GM18498 (cell line): Measurements from ENCODE around the gene NCAM1.

Experiments used
- ATAC-seq: cut with Tn5 transposase; IDR thresholded peaks from one replicate; pipeline ENCODE4 v1.9.1; 2021; ENCODE audit warnings: mild to moderate bottlenecking, moderate library complexity; ENCODE audit not compliant: unreplicated experiment

NCAM1 gene

DNA sequence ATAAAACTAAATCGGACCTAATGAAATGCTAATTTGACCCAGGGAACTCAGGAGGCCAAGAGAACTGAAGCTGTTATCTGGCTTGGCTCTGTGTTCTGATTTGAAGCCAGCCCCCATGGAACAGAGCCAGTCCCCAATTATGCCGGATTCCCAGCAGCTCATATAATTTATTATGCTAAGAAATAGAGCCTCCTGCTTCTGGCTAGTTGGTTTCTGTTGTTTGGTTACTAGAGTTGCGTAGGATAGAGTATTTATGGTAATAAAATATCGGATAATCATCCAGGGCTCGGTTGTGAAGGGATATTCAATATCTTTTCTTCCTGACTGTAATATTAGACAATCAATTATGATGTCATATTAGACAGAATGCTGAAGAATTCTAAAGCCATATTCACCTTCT is 232.7 kb downstream of the NCAM1 start:
- ATAC-seq = no peak

DNA sequence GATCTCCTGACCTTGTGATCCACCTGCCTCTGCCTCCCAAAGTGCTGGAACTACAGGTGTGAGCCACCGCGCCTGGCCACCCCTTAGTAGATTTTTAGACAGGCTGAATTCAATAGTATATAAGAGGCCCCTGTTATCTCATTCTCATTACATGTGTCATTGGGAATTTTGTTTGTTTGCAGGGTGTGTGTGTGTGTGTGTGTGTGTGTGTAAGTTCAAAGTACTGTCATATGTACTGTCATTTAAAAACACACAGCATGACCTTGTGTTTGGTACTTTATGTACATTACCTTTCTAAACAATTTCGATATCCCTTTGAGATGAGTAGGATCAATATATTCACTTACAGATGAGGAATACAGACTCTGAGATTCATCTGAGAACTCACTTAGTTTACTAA is 234.5 kb downstream of the NCAM1 start:
- no peak for ATAC-seq

GRCh38 chr11:113197446-113197845 is 236.2 kb downstream of the NCAM1 start:
- ATAC-seq = no peak

DNA sequence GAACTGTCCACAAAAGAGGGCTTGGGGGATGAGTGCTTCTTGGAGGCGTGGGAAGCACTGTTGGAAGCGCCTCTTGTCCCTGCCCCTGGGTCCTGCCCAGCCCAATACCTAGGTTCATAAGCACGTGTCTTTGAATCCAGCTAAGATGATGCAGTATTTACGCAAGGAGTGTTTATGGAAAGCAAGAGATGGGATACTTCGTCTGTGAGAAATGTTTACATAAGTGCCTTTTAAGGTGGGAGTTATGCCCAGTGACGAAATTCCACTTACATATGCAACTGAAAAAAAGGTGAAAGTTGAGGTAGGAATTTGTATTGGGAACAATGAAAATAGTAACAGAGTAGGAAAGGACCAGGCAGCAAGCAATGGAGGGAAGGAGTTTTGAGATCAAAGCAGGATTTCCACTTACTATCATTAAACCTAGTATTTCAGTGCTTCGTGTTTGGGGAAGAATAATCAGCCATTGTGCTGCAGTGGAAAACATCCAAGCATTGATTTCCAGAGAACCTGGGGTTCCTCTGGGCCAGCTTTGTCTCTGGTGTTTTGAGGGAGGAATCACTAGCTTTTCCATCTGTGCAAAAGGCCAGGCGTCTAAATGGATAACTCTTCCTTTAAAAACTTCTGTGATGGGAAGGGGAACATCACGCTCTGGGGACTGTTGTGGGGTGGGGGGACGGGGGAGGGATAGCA is 237.9 kb downstream of the NCAM1 start:
- no peak for ATAC-seq

DNA sequence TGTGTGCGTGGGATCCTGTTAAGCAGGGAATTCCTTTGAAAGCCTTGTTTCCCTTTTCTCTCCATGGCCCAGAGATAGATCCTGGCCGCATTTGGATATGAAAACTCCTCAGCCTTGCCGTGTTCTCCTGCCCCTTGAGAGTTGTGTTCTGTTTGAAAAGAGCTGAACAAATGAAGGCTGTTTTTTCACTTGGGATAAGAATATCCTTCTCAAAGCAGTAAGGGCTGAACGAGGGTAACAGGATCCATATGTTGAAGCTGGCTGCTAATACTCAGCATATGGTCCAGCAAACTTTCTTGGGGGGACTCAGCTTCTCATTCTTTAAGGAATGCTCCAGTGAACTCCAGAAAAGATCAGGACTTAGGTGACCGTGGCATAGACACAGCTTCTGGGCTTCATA is 238.6 kb downstream of the NCAM1 start:
- ATAC-seq = no peak

GRCh38 chr11:113201054-113201818 is 240.0 kb downstream of the NCAM1 start:
- no peak for ATAC-seq

GRCh38 chr11:113202431-113202830 is 241.2 kb downstream of the NCAM1 start:
- ATAC-seq = no peak

DNA sequence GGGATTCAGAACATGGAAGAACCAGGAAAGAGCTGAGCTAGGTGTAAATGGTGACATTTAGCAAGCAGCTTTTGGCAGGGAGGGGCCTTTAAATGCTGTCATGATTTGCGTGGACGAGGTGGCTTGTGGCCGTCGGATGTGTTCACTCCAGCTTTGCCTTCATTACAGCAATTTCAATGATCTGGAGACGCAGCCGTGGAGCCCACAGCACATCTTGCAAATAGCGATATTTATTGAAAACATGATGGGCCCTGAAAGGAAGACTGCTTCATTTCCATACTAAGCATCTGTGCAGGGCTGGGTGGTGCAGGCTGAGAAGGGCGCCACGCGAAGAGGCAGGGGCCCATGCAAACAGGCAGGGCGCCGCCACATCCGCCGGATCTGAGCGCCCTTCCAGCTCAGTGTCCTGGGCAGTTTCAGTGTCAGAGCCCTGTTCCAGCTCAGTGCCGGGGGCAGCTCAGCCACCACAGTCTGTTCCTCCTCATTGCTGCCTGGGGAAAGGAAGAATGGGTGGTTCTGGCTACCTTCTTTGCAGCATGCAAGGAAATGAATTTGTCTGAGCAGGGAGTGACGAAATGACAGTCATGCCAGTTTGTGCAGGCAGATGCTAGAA is 242.0 kb downstream of the NCAM1 start:
- no peak for ATAC-seq

GRCh38 chr11:113204280-113204679 is 243.1 kb downstream of the NCAM1 start:
- no peak for ATAC-seq

GRCh38 chr11:113213549-113213948 is 252.3 kb downstream of the NCAM1 start:
- no peak for ATAC-seq

DNA sequence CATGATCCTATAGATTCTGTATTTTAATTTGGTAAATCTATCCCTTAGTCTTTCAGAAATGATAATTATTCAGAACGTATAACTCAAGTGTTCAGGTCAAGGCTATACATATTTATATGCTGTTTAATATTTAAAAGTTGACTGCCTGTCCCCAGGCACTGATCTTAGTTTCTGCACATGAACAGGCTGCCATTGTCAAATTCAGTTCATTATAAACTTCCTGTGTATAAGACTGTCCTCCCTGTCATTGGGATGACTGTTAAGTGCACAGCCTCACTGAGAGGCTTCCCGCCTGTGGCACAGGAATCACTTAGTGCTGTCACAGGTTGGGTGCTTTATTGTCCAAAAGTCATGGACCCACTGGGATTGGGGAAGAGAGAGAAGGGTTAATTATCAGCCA is 261.0 kb downstream of the NCAM1 start:
- no peak for ATAC-seq

DNA sequence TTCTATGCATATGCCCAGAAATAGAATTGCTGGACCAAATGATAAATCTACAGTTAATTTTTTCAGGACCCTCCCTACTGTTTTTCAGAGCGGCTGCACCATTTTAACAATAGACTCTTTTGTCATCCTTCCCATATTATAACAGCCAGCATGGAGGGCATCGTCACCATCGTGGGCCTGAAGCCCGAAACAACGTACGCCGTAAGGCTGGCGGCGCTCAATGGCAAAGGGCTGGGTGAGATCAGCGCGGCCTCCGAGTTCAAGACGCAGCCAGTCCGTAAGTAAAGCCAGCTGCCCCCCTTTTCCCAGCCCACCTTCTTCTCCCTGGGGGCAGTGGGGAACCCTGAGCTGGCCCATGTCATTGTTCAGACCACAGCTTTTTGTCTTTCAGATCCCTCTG is 273.7 kb downstream of the NCAM1 start:
- ATAC-seq = no peak

DNA sequence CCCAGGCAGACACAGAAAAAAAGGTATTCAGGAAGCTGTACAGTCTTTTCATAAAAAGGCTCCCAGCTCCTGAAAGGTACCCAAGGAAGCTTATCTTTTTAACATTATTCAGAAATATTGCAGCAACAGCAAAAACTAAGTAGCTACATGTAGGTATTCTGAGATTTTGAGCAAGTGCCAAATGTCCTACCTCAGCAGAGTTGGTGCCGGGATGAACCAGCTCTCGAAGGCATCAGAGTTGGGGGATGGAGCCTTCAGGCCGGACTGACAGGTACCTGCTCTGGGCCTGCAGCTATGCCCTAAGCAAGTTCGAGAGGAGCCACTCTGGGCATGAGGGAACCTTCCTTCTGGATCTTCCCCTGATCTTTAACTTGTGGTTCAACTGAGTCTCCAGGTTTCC is 276.0 kb downstream of the NCAM1 start:
- ATAC-seq = no peak

GRCh38 chr11:113238721-113239120 is 277.5 kb downstream of the NCAM1 start:
- no peak for ATAC-seq

DNA sequence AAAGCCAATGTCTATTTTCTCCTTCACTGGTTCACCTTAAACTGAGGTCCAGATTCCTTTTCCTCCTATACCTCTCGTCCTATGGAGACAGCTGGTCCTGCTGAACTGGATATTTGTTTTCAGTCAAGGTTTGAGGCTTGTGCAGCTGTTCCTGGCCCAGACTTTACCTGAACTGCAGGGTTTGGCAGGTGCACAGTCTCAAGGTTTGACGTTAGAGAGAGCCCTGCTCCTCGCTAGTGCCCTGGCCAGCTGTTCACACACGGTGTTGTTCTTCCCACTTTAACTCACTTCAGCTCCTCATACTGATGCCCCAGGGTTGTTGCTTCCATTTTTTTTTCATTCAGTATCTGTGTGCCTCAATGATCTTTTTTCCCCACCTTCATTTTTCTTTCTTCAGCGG is 279.2 kb downstream of the NCAM1 start:
- no peak for ATAC-seq

GRCh38 chr11:113240790-113241635 is 279.8 kb downstream of the NCAM1 start:
- no peak for ATAC-seq

DNA sequence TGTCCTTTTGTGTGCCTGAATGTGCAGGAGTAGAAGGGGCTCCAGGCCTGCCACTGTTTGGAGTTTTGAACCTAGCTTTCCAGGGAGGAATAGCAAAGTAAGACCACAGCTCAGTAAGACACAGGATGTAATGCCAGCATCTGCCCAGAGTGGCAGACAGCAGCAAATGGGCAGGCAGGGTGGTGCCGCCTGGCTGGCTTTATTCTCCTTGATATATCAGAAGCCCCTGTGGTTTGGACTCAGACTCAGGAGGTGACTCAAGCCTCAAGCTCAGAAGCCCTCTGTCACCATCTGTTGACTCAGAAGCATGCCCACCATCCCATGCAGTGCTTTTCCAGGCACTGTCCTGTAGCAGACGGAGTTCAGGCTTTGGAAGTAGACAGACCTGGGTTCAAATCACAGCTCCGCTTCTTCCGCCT is 280.4 kb downstream of the NCAM1 start:
- ATAC-seq = no peak

DNA sequence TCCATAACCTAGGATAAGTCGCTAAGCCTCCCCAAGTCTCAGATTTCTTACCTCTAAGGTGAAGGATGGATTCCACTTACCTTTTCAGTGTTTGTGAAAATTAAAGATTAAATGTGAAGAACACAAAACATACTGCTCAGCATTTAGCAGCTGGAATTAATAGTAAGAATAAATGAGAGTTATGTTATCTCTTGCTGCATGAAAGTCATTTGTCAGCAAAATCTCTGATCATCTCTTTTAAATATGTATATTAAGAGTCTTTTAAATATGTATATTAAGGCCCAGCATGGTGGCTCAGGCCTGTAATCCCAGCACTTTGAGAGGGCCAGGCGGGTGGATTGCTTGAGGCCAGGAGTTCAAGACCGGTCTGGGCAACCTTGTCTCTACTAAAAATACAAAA is 280.8 kb downstream of the NCAM1 start:
- no peak for ATAC-seq

DNA sequence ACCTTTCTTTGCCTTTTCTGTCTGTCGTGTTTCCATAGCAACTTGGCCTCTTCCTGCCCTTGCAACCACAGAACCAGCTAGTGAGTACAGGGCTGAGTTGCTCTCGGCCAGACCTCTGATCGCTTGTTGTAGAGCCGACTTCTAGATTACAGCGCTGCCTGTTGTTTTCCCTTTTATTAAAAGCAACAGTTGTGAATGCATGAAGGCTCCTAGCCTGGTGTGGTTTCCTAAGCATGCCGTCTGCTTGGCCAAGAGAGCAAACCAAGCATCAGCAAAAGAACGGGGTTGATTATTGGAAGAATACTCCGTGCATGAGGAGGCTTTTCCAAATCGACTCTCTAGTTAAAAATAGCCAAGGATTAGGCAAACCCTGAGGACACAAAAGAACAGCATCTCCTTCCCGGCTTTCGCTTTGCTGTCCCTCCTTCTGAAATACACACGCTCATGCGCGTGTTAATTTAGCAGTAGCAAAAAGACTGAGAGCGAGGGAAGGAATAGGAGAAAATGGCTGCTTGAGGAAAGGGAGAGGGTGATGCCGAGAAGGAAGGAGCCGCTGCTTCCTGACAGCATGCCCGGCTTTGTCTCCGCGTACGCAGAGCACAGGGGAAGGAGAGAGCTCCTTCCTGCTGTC is 281.7 kb downstream of the NCAM1 start:
- ATAC-seq = no peak

GRCh38 chr11:113243696-113244095 is 282.5 kb downstream of the NCAM1 start:
- no peak for ATAC-seq

GRCh38 chr11:113245216-113245615 is 284.0 kb downstream of the NCAM1 start:
- ATAC-seq = no peak
